Measurements from ENCODE around the gene GGA3.

DNA sequence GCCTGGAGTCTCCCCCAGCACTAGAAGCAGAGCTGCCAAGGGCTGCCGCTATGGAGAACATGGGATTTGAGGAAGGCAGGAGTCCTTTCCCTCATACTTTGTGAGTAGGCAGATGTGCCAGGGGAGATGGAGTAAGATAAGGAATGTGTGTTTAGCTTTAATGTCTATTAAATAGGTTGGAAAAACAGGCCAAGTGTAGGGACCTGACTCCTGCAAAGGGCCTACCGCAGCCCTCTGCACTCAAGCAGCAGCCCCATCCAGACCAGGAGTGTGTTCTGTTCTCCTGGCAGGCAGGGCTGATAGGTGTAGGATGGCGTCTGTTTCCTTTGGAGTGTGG lies 11.4 kb upstream of the GGA3 start:
- TF ChIP-seq POLR2AphosphoS5 (IDR thresholded peaks at IDR 0.05) (no peak), EZH2 (IDR thresholded peaks at IDR 0.05; ENCODE audit: borderline replicate concordance, insufficient read depth, low read length, poor library complexity, severe bottlenecking) (no peak)
- TF ChIP-seq, protein P1, sequence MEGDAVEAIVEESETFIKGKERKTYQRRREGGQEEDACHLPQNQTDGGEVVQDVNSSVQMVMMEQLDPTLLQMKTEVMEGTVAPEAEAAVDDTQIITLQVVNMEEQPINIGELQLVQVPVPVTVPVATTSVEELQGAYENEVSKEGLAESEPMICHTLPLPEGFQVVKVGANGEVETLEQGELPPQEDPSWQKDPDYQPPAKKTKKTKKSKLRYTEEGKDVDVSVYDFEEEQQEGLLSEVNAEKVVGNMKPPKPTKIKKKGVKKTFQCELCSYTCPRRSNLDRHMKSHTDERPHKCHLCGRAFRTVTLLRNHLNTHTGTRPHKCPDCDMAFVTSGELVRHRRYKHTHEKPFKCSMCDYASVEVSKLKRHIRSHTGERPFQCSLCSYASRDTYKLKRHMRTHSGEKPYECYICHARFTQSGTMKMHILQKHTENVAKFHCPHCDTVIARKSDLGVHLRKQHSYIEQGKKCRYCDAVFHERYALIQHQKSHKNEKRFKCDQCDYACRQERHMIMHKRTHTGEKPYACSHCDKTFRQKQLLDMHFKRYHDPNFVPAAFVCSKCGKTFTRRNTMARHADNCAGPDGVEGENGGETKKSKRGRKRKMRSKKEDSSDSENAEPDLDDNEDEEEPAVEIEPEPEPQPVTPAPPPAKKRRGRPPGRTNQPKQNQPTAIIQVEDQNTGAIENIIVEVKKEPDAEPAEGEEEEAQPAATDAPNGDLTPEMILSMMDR (IDR thresholded peaks at IDR 0.05; ENCODE audit: poor library complexity, severe bottlenecking): no peak
- TF ChIP-seq, protein P2, sequence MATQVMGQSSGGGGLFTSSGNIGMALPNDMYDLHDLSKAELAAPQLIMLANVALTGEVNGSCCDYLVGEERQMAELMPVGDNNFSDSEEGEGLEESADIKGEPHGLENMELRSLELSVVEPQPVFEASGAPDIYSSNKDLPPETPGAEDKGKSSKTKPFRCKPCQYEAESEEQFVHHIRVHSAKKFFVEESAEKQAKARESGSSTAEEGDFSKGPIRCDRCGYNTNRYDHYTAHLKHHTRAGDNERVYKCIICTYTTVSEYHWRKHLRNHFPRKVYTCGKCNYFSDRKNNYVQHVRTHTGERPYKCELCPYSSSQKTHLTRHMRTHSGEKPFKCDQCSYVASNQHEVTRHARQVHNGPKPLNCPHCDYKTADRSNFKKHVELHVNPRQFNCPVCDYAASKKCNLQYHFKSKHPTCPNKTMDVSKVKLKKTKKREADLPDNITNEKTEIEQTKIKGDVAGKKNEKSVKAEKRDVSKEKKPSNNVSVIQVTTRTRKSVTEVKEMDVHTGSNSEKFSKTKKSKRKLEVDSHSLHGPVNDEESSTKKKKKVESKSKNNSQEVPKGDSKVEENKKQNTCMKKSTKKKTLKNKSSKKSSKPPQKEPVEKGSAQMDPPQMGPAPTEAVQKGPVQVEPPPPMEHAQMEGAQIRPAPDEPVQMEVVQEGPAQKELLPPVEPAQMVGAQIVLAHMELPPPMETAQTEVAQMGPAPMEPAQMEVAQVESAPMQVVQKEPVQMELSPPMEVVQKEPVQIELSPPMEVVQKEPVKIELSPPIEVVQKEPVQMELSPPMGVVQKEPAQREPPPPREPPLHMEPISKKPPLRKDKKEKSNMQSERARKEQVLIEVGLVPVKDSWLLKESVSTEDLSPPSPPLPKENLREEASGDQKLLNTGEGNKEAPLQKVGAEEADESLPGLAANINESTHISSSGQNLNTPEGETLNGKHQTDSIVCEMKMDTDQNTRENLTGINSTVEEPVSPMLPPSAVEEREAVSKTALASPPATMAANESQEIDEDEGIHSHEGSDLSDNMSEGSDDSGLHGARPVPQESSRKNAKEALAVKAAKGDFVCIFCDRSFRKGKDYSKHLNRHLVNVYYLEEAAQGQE (IDR thresholded peaks at IDR 0.05; ENCODE audit: borderline replicate concordance): no peak

Measured in neural cell (in vitro differentiated cells).